ENCODE measurements around the gene LINC01488.

Gene LINC01488

GRCh38 chr11:69463995-69464960 is 17.2 kb upstream of the LINC01488 start:
- no peak for DNase-seq

- DNase-seq = no peak
These were observed 16.0 kb upstream of the LINC01488 start for GRCh38 chr11:69465236-69466000.

DNA sequence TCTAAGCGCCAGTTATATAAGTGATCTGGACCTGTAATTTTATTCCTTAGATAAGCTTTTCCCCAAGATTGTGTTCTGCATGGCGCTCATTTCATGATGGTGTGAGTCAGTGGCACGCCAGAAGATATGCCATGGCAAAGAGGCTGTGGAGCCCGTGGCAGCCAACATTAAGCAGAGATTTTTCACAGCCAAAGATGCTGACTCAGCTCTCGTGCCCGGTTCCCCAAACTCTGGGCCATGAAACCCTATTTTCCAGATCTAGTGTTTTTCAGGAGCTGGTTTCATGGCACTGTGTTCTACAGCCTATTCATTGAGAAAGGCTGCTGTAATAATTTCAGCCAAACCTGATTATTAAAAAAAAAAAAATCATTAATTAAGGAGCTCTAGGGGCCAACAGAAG is 15.4 kb upstream of the LINC01488 start:
- DNase-seq = no peak

- DNase-seq = no peak
These were observed 14.3 kb upstream of the LINC01488 start for GRCh38 chr11:69467196-69467595.

GRCh38 chr11:69467646-69468045 is 13.8 kb upstream of the LINC01488 start:
- DNase-seq = no peak

- DNase-seq = no peak
These were observed 13.2 kb upstream of the LINC01488 start for GRCh38 chr11:69468221-69468620.

DNA sequence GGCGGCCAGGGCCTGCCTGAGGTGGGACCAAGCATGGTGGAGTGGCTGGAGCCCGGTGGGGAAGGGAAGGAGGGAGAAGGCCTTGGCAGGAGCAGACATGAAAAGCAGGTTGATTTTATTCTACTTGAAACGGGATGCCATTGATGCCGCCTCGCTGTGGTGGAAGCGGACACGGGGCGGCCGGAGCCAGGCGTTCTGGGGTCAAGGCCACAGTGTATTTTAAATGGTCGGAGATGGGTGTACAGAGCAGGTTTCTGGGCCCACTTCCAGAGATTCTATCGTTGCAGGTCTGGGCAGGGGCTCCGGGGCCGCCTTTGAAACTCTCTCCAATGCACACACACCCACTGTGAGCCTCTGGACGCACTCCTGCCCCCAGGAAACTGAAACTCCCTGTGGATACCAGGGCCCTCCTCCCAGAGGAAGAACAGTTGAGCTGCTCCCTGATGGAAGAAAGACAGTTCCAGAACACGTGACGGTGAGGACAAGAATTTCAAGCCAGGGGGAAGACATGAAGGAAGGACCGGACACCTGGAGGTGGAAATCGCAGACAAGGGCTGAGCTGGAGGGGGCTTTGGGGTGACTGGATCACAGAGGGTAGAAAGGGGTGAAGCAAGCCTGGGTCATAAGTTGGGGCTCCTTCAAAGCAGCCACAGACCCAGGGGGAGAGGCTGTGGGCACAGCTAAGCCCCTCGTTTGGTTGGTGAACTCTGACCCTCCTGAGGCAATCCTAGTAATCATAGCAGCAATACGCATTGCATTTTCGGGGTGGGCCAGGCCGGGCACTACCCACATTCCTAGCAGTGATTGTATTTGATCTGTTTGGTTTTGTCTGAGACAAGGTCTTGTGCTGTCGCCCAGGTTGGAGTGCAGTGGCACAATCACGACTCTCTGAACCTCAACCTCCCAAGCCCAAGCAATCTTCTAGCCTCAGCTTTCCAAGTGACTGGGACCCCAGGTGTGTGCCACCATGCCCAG is 12.3 kb upstream of the LINC01488 start:
- no peak for DNase-seq

GRCh38 chr11:69470301-69470700 is 11.2 kb upstream of the LINC01488 start:
- no peak for DNase-seq

GRCh38 chr11:69470793-69471728 is 10.4 kb upstream of the LINC01488 start:
- DNase-seq = no peak

GRCh38 chr11:69471729-69472540 is 9.5 kb upstream of the LINC01488 start:
- DNase-seq = no peak

GRCh38 chr11:69472541-69473275 is 8.8 kb upstream of the LINC01488 start:
- DNase-seq = no peak

DNA sequence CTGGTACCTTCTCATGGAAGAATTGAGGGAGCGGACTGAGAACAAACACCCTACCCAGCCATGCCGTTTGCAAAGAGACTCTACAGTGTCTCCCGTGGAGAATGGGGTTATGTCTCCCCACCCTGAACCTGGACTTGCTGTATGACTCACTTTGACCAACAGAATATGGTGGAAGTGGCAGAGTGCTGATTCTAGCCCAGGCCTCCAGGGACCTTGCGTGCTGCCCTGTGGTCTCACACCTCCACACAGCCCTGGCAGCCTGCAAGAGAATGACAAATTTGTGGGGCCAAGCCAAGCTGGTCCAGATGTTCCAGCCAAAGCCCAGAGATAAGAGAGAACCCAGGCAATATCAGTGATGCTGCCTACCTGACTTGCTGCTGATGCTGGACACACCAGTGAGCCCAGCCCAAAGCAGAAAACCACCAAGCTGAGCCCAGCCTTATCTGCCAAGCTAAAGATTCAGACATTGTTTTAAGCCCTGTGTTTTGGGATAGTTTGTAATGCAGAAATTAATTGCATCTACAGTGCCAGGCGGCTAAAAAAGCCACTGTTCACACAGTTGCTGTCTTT is 8.1 kb upstream of the LINC01488 start:
- no peak for DNase-seq

- no peak for DNase-seq
These were observed 6.7 kb upstream of the LINC01488 start for GRCh38 chr11:69474736-69475135.

- no peak for DNase-seq
These were observed 6.2 kb upstream of the LINC01488 start for GRCh38 chr11:69475141-69475865.

DNA sequence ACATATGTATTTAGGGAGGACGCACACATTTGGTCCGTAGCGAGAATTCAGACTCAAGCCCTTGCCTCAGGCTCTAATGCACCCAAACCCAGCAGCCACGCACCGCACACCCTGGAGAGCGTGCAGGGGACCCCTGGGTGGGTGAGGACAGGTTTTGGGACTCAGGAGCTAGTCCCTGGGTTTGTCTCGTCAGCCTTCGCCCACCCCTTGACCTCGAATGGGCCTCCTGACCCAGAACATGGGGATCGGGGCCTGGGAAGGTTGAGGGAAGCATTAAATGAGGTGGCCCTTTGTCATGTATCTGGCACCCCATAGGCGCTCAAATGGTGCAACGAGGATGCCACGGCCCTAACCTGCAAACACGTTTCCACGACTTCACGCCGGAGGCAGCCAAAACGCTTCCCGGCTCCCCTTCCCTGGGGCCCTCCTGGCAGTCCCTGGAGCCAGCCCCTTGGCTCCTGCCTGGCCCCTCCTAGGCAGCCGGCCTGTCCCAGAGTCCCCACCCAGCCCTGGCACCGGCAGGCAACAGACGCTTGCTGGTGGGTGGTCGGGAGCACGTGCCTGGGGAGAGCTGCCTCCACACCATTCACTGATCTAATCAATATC is 5.5 kb upstream of the LINC01488 start:
- DNase-seq = no peak

DNA sequence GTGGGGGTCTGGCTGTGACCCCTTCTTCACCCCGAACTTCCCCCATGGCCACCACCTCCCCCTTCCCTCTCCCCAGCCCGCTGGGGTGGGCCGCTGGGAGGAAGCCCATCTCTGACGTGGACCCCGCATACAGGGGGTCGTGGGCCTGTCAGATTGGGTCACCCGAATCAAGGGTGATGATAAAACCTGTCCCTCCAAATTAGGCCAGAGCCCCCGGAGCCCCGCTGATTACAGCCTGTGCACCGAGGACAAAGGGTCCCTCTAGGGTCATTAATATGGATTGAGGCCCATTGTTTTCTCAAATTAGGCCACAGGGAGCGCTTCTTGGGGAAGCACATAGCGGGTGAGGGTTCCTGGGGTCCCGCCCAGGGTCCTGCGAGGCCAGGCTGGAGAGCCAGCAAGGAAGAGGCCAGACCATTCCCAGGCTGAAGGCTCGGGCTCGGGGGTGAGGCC is 4.9 kb upstream of the LINC01488 start:
- no peak for DNase-seq

DNA sequence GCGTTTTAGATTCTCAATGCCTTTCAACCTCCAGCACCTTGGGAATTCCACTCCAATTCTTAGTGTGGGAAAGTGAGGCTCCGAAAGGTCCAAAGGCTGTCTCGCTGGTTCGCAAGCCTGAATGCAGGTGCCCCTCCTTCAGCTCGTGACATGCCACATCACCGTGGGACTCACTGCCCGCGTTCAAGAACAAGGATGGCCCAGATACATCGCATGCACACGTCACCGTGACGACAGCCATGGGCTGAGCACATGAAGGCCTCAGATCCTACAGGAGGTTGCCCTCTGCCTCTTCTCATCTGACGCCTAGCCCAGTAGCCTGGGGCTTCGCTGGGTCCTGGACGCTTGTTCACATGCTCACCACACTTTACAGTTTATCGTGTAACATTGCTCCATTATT is 4.4 kb upstream of the LINC01488 start:
- DNase-seq = no peak

DNA sequence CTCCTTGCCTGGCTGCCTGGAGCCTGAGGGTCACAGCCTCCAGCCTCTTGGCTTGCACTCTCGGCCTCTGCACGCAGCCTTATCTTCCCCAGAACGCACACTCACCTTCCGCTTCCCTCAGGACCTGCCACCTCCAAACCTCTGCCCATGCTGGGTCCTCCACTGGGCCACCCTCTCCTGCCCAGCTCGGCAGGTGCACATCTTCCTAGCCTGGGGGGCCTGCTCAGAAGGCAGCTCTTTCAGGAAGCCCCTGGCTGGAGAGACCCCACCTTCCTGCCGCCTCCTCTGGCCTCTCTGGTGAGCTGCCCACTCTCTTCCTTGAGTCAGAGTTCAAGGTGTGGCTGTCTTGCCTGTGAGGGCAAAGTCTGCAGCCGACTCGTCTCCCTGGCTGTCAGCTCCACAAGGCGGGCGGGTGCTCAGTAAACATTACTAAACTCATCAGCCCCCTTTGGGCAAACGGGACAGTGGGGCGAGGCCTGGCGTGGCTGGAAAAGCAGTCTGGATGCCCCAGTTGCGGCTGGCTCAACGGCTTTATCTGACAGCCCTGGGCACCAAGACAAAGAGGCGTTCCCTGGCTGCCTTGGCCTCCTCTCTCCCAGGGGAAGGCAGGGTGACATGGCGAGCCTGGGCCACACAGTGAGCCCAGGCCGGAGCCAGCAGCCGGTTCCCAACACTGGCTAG is 1.7 kb upstream of the LINC01488 start:
- DNase-seq = no peak
